WI38 (cell line): Measurements from ENCODE around the gene CDK17.

Source experiments
- H3K4me3 ChIP-seq: 2 replicates; pipeline ENCODE4 v1.5.1; 2011; ENCODE audit warnings: low read depth, mild to moderate bottlenecking, control low read depth, low read length
- TF ChIP-seq, protein P1 (sequence below): IDR thresholded peaks from 2 replicates; pipeline ENCODE4 v1.5.1; 2012; ENCODE audit warnings: low read depth, mild to moderate bottlenecking, control low read depth, low read length

CDK17 gene

DNA sequence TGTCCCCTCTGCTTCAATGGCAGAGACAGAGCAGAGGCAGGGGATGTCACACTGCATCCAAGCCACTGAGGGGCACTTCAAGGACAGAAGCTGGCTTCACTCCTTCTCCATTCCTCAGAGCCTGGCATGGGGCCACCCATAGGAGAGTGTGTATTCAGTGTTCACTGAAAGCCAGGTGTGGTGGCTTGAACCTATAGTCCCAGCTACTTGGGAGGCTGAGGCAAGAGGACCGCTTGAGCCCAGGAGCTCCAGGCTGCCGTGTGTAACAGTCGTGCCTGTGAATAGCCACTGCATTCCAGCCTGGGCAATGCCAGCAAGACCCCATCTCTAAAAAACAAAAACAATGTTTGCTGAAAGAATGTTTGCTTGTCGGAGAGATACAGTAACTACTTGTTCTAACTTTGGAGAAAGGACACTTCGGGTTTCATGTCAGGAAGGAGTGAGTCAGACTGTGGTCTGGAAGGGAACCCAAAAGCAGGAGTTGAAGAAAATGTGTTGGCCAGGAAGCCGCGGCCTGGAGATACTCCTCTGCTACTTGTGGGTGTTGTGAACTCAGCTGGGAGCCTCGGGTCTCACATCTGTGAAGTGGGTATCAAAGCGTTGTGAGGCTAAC lies 162.7 kb downstream of the CDK17 start:
- H3K4me3 ChIP-seq = peak overlapping the region; percentile 39
- TF ChIP-seq, protein P1, sequence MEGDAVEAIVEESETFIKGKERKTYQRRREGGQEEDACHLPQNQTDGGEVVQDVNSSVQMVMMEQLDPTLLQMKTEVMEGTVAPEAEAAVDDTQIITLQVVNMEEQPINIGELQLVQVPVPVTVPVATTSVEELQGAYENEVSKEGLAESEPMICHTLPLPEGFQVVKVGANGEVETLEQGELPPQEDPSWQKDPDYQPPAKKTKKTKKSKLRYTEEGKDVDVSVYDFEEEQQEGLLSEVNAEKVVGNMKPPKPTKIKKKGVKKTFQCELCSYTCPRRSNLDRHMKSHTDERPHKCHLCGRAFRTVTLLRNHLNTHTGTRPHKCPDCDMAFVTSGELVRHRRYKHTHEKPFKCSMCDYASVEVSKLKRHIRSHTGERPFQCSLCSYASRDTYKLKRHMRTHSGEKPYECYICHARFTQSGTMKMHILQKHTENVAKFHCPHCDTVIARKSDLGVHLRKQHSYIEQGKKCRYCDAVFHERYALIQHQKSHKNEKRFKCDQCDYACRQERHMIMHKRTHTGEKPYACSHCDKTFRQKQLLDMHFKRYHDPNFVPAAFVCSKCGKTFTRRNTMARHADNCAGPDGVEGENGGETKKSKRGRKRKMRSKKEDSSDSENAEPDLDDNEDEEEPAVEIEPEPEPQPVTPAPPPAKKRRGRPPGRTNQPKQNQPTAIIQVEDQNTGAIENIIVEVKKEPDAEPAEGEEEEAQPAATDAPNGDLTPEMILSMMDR = no peak

DNA sequence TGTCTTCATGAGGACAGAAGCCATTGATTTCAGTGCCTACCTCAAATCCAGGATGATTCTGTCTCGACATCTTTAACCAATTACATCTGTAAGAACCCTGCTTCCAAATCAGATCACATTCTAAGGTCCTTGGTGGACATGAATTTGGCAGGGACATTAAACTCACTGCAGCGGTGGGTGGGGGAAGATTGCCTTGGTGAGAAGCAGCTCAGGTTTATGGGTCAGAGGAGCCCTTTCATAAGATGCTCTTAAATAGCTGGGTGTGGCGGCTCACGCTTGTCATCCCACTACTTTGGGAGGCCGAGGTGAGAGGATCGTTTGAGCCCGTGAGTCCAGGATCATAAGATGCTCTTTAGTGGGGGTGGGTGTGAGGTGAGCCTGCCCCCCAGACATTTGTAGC lies 163.2 kb downstream of the CDK17 start:
- no peak overlapping the region for H3K4me3 ChIP-seq
- TF ChIP-seq, protein P1 = no peak

DNA sequence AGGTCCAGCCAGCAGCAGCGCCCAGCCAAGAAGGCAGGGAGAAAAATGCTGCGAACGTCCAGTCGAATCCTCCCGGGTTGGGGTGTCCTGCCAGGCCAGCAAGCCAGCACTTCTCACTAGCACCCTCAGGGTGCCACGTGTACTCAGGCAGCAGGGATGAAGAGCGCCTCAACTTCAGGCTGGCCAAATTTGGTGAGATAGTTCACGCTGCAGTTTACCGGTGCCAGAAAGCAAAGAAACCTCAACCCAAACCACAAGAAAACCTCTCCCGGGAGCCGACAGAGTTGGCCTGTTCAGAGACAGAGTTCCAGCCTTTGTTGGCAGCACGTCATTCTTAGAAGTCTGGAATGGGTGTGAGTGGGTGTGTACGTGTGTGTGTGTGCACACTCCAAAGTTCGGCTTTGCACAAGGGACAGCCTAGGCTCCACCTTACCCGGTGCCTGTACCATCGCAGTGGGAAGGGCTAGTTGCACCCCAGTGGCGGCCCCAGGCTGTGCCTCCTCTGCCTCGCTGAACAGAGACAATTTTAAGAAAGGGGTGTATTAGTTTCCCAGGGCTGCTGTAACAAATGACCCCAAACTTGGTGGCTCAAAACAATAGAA lies 163.9 kb downstream of the CDK17 start:
- TF ChIP-seq, protein P1 = no peak
- H3K4me3 ChIP-seq = no peak overlapping the region

DNA sequence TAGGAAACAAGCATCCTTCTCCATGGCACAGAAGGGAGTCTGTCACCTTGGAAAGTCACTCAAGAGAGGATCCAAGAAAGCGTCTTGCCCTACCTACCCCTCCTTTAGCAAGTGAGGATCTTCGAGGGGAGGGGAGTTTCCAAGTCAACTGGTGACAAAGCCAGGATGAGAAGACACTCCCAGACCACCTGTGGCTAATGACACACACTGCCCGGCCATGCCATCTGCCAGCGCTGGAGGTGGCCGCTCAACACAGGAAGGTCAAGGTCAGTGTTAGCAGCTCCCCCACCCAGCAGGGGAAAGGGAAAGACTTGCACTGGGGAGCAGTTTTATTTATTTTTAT lies 164.8 kb downstream of the CDK17 start:
- no peak overlapping the region for H3K4me3 ChIP-seq
- TF ChIP-seq, protein P1 = no peak

DNA sequence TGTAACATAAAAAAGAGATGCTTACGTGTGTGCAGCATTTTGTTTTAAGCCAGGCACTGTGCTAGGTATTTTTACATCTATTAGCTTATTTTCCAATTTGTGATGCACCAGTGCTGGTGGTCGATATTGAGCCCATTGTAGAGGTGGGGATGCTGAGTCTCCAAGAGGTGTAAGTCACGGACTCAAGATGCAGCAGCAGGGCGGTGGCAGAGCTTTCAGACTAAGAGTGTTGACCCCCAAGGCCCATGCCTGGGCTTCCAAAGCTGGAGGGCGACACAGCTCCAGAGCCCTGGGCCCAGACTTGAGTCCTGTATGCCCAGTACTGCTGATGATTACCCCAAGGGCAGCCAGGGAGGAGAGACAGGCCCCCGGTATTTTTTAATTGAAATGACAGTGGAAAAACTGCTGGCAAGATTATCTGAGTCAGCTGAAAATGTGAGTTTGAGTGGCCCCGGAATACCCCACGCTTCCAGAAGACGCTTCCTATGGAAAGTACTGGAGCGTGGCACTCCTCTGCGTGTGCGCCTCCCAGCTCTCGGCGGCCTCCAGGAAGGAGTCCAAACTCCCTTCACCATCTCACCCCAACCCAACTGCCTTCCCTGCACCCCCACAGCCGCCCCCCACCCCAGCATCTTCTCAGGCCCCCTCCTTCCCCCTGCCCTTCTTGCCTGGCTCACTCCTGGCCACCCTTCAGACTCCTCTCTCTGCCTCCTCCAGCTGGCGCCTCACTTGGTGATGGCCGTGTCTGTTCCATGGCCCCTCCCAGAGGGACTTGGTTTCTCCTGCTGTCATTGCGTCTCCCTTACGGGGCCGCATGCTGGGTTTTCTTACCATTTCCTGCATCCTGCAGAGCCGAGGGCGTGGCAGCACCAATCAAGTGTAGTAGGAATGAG lies 165.4 kb downstream of the CDK17 start:
- no peak overlapping the region for H3K4me3 ChIP-seq
- TF ChIP-seq, protein P1 = no peak

DNA sequence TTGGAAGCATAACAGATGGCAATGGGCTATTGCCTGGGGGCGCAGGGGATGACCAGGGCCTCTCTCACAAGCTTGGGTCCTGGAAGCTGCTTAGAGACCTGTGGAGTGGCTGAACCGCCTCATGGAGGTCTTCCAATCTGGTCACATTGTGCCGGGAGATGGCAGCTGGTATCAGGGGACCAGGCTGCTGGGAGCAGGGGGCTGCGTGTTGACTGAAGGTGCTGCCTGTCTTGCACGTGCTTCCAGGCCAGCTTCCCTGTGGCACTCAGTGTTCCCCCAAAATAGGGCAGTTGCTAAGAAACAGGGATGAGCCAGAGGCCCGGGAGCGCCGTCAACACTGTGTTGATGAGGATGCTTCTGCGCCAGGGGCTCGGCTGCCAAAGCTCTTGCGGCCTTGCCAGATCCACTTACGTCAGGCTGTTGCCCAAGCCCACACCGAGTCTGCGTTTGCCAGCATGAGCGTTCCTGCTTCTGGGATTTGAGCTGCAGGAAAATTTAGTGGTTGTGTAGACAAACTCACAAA lies 166.2 kb downstream of the CDK17 start:
- TF ChIP-seq, protein P1 = no peak
- no peak overlapping the region for H3K4me3 ChIP-seq

DNA sequence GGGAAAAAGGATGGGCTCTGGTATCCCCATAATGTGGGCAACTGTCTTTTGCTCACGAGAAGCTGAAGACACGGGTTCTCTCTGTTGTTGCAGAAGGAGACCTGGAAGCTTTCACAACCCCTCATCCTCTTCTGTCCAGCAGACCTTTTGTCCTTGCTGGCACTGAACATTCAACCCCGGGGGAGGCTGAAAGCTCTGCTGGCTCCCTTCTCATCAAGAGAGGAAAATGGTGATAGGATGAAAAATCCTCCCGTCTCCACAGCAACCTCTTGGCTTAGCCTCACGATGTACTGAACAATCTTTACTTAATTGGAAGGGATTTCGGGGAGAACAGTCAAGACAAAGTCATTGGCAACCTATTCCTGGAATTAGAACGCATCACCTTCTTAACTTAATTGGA lies 167.1 kb downstream of the CDK17 start:
- no peak overlapping the region for H3K4me3 ChIP-seq

More for the DNA sequence above, 167.1 kb downstream of the CDK17 start:
- TF ChIP-seq, protein P1 = no peak
